ENCODE results near the gene SLC4A4. TPM values are rescaled to one million over a fixed set of nuclear protein-coding genes. Genes with fewer than 3 reads are reported as not detected.

SLC4A4 gene
- total RNA-seq, 2 experiments from 2014 or later = 0.08 to 0.14 TPM

GRCh38 chr4:71292228-71292627, 46.6 kb upstream of the SLC4A4 start:
- DNase-seq = no peak

DNA sequence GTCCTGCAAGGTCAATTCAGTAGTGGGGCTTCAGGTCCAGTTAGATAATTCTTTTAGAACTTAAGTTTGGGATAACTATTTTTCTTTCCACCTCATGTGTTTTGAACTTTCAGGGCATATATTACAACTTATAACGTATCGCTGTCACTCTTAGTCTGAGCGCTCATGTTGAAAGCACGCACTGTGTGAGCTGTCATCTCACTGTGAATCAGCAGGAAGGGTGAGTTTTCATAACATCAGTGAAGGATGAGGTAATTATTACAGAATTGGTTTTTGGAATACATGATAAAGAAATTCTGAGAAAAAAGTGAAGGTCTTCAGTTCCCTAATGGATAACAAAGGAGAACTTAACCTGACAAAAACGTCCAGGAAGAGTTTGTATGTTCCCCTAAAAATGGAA, 45.1 kb upstream of the SLC4A4 start:
- peaks cover 3% of the 10 kb centered on the region for H3K27me3 Mint-ChIP-seq
- intact Hi-C loops (cut with DNase I, micrococcal nuclease) = no loop called here
- Histone ChIP-seq H3K4me3 (ENCODE audit: low read length) (no peak overlapping the region), H3K27ac (ENCODE audit: low read depth in 1 of 2, low read length in 2 of 2) (no peak overlapping the region), H3K27me3 (ENCODE audit: control insufficient read depth in 1 of 2, insufficient read depth in 2 of 2, low read length in 2 of 2) (no peaks in the 10 kb centered on the region), H3K4me1 (ENCODE audit: insufficient read depth, low read length) (no peaks in the 10 kb centered on the region), H3K9me3 (ENCODE audit: control insufficient read depth in 1 of 2, insufficient read depth in 1 of 2, low read length in 2 of 2) (no peaks in the 10 kb centered on the region), H3K36me3 (ENCODE audit: insufficient read depth, low read length) (no peaks in the 10 kb centered on the region)
- no peak overlapping the region for H3K4me3 Mint-ChIP-seq
- ATAC-seq (ENCODE audit: poor library complexity) = no peak
- no peaks in the 10 kb centered on the region for H3K36me3 Mint-ChIP-seq (ENCODE audit: low read depth)
- TF ChIP-seq CTCF (IDR thresholded peaks at IDR 0.05) = no peak
- ChIA-PET CTCF (interaction anchor here (0.7 kb wide), 1 partner anchor 1659 kb away, joined by 3 read pairs; no protein-coding TSS in a partner anchor), POLR2A (no interaction called here)
- no peak overlapping the region for H3K27ac Mint-ChIP-seq
- DNase-seq = no peak
- H3K9me3 Mint-ChIP-seq = no peaks in the 10 kb centered on the region
- no peaks in the 10 kb centered on the region for H3K4me1 Mint-ChIP-seq (ENCODE audit: low read depth)

More at GRCh38 chr4:71292228-71292627, 46.6 kb upstream of the SLC4A4 start:
- Mint-ChIP-seq H3K4me3 (no peak overlapping the region), H3K9me3 (no peaks in the 10 kb centered on the region), H3K27ac (no peak overlapping the region), H3K4me1 (ENCODE audit: low read depth) (no peaks in the 10 kb centered on the region), H3K27me3 (no peaks in the 10 kb centered on the region), H3K36me3 (ENCODE audit: low read depth) (no peaks in the 10 kb centered on the region)
- H3K27ac ChIP-seq (ENCODE audit: low read depth in 1 of 2, low read length in 2 of 2) = no peak overlapping the region
- no peak for TF ChIP-seq CTCF (IDR thresholded peaks at IDR 0.05)
- no peaks in the 10 kb centered on the region for H3K9me3 ChIP-seq (ENCODE audit: control insufficient read depth in 1 of 2, insufficient read depth in 1 of 2, low read length in 2 of 2)
- intact Hi-C loops (cut with DNase I, micrococcal nuclease) = no loop called here
- no peaks in the 10 kb centered on the region for H3K36me3 ChIP-seq (ENCODE audit: insufficient read depth, low read length)
- no peak overlapping the region for H3K4me3 ChIP-seq (ENCODE audit: low read length)
- no peak for ATAC-seq (ENCODE audit: poor library complexity)
- no peaks in the 10 kb centered on the region for H3K4me1 ChIP-seq (ENCODE audit: insufficient read depth, low read length)
- POLR2A ChIA-PET = no interaction called here
- CTCF ChIA-PET = no interaction called here
- no peaks in the 10 kb centered on the region for H3K27me3 ChIP-seq (ENCODE audit: control insufficient read depth in 1 of 2, insufficient read depth in 2 of 2, low read length in 2 of 2)

DNA sequence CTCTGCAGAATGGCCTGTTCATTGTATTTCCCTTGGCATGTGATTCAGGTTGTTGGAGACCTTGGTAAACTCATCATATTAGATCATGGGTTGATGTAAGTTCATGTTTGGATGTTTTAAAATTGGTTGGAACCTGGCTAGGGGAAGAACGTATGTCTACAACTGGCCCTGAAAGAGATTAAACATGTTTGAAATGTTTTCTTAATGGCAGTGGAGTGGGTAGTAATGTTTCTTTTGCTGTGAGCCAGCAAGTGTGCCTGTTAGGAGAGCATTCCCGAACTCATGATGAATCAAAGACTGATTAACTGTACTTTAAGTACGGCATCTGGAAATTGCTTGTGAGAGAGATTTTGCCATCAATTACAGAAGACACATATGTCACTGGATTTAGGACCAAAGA, 44.5 kb upstream of the SLC4A4 start:
- no peaks in the 10 kb centered on the region for H3K36me3 Mint-ChIP-seq (ENCODE audit: low read depth)
- no peak overlapping the region for H3K27ac ChIP-seq (ENCODE audit: low read depth in 1 of 2, low read length in 2 of 2)
- no peaks in the 10 kb centered on the region for H3K36me3 ChIP-seq (ENCODE audit: insufficient read depth, low read length)
- no peak for ATAC-seq (ENCODE audit: poor library complexity)
- no peaks in the 10 kb centered on the region for H3K4me1 ChIP-seq (ENCODE audit: insufficient read depth, low read length)
- no peak for DNase-seq
- H3K9me3 ChIP-seq (ENCODE audit: control insufficient read depth in 1 of 2, insufficient read depth in 1 of 2, low read length in 2 of 2) = no peaks in the 10 kb centered on the region
- no peak overlapping the region for H3K27ac Mint-ChIP-seq
- TF ChIP-seq CTCF (IDR thresholded peaks at IDR 0.05) = no peak
- no peak overlapping the region for H3K4me3 Mint-ChIP-seq
- H3K27me3 Mint-ChIP-seq = peaks cover 4% of the 10 kb centered on the region
- ChIA-PET CTCF (no interaction called here), POLR2A (no interaction called here)
- H3K4me1 Mint-ChIP-seq (ENCODE audit: low read depth) = no peaks in the 10 kb centered on the region
- intact Hi-C loops (cut with DNase I, micrococcal nuclease) = no loop called here
- H3K4me3 ChIP-seq (ENCODE audit: low read length) = no peak overlapping the region
- no peaks in the 10 kb centered on the region for H3K27me3 ChIP-seq (ENCODE audit: control insufficient read depth in 1 of 2, insufficient read depth in 2 of 2, low read length in 2 of 2)
- H3K9me3 Mint-ChIP-seq = no peaks in the 10 kb centered on the region

All from CD4-positive, alpha-beta T cell (primary cell).